Kidney epithelial cell (primary cell): ENCODE results near the gene C3orf38. TPM values are rescaled to one million over a fixed set of nuclear protein-coding genes. Genes with fewer than 3 reads are reported as not detected.

Experiments used
- DNase-seq: peaks from one replicate; pipeline ENCODE4 v3.0.0-alpha.2; 2010; ENCODE audit warnings: low read depth
- H3K27me3 ChIP-seq: 2 replicates; pipeline ENCODE4 v1.6.0; 2011; ENCODE audit warnings: low read length; ENCODE audit not compliant: control insufficient read depth, insufficient read depth
- H3K36me3 ChIP-seq: 2 replicates; pipeline ENCODE4 v1.5.1; 2011; ENCODE audit warnings: low read length; ENCODE audit not compliant: control insufficient read depth, insufficient read depth
- H3K4me3 ChIP-seq: 2 replicates; pipeline ENCODE4 v1.5.1; 2011; ENCODE audit warnings: low read depth, mild to moderate bottlenecking, control low read depth, low read length
- CTCF ChIP-seq: IDR thresholded peaks from 2 replicates; pipeline ENCODE4 v1.5.1; 2011; ENCODE audit warnings: mild to moderate bottlenecking, moderate library complexity, low read length, control low read depth, inconsistent platforms; ENCODE audit not compliant: insufficient read depth, poor library complexity, severe bottlenecking
- total RNA-seq: library from RNA; depleted of rRNA; stranded (reverse); fragments of >200 nt; gene quantifications from 2 replicates; pipeline ENCODE4 v1.2.3, GENCODE V29; 2015

Gene C3orf38
- total RNA-seq, 1 donor from 2014 or later: 26.9 TPM

GRCh38 chr3:88189361-88189810, 39.6 kb downstream of the C3orf38 start:
- DNase-seq: no peak
- no peaks in the 10 kb centered on the region for H3K27me3 ChIP-seq
- TF ChIP-seq CTCF: no peak
- H3K4me3 ChIP-seq: no peak overlapping the region
- no peaks in the 10 kb centered on the region for H3K36me3 ChIP-seq

DNA sequence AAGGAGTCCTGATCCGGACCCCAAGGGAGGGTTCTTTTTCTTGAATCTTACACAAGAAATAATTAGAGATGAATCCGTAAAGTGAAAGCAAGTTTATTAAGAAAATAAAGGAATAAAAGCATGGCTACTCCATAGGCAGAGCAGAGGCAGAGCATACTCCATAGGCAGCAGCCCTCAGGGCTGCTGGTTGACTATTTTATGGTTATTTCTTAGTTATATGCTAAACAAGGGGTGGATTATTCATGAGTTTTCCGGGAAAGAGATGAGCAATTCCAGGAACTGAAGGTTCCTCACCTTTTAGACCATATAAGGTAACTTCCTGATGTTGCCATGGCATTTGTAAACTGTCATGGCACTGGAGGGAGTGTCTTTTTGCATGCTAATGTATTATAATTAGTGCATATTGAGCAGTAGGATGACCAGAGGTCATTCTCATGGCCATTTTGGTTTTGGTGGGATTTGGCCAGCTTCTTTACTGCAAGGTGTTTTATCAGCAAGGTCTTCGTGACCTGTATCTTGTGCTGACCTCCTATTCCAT, 42.2 kb downstream of the C3orf38 start:
- TF ChIP-seq CTCF: no peak
- Histone ChIP-seq H3K27me3 (no peaks in the 10 kb centered on the region), H3K36me3 (no peaks in the 10 kb centered on the region), H3K4me3 (no peak overlapping the region)
- no peak for DNase-seq

DNA sequence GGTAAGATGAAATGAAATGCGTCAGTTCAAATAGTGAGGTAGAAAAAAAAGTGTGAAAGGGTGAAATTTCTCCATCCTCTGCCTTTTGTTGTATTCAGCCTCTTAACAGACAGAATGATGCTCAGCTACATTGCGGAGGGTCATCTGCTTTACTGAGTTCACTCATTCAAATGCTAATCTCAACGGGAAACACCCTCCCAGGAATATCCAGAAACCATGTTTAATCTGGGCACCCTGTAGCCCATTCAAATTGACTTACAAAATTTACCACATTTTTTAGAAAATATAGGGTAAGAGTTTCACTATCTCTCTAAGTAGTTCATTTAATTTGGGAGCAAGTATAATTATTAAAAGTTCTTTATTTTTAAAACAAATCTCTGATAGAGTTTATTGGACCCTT, 42.9 kb downstream of the C3orf38 start:
- no peaks in the 10 kb centered on the region for H3K36me3 ChIP-seq
- no peak for DNase-seq
- TF ChIP-seq CTCF: no peak
- H3K4me3 ChIP-seq: no peak overlapping the region
- H3K27me3 ChIP-seq: no peaks in the 10 kb centered on the region

- Histone ChIP-seq H3K4me3 (no peak overlapping the region), H3K36me3 (no peaks in the 10 kb centered on the region), H3K27me3 (no peaks in the 10 kb centered on the region)
- TF ChIP-seq CTCF: no peak
- DNase-seq: peak; percentile 12
Observed at GRCh38 chr3:88195951-88196434, 46.2 kb downstream of the C3orf38 start.

DNA sequence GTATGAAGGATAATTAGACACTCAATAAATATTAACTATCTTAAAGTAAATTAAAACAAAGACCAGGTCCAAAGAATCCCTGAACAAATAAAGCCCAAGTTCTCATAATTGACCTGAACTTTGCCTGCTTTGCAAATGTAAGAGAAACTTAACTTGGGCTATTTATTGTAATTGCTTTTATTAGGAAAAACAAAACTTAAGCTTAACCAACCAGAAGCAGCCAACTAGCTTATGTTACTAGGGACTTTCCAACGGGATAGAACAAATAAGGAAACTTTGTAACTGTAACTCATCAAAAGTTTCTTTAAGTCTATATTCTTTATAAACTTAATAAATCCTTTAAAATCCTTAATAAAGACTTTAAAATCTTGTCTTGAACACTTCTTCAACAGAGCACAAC, 48.4 kb downstream of the C3orf38 start:
- Histone ChIP-seq H3K36me3 (no peaks in the 10 kb centered on the region), H3K4me3 (no peak overlapping the region), H3K27me3 (no peaks in the 10 kb centered on the region)
- TF ChIP-seq CTCF: no peak
- DNase-seq: no peak

- no peaks in the 10 kb centered on the region for H3K27me3 ChIP-seq
- TF ChIP-seq CTCF: peak; percentile 83
- DNase-seq: peak; percentile 32
- no peak overlapping the region for H3K4me3 ChIP-seq
- no peaks in the 10 kb centered on the region for H3K36me3 ChIP-seq
Observed at GRCh38 chr3:88203642-88204055, 53.9 kb downstream of the C3orf38 start.

Other genes with a start within 250 kb of the C3orf38 start
- 51.6 and 53.4 TPM in 2 replicates for gene CGGBP1, start 91.0 kb upstream of the C3orf38 start, total RNA-seq
- gene ZNF654, start 90.7 kb upstream of the C3orf38 start, total RNA-seq: 6.6 and 6.8 TPM in 2 replicates